Measurements from ENCODE around the gene PRRT3. TPM values are rescaled to one million over a fixed set of nuclear protein-coding genes. Genes with fewer than 3 reads are reported as not detected.

PRRT3 gene
- total and polyA plus RNA-seq, 2 of the 8 experiments (the other 6 are each of a cell fraction or from before 2014, with no cell fraction given): 9.0 to 9.2 TPM

DNA sequence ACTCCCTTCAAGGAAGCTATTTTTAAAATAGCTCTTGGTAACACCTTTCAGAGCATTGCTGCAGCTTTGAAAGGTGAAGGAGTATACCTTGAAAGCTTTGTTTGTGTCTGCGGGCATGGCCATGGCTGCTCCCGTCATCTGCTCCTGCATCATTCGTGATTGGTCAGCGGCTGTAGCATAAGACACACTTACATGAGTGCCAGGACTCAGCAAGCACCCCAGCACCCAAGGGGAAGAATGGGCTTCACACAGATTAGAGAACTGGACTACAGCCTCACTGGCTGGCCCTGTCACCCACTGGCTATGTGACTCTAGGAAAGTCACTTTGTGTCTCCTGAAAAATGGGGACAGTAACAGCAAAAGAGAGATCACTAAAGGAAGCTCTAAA, 17.4 kb upstream of the PRRT3 start (continued):
- no peak for TF ChIP-seq SRF (IDR thresholded peaks at IDR 0.05; ENCODE audit: low read depth, low read length)
- TF ChIP-seq TEAD4 (IDR thresholded peaks at IDR 0.05; ENCODE audit: low read depth, low read length): no peak
- TF ChIP-seq ZNF274 (IDR thresholded peaks at IDR 0.05; ENCODE audit: borderline replicate concordance, extremely low read depth, low read length): no peak
- TF ChIP-seq HDAC6 (IDR thresholded peaks at IDR 0.05; ENCODE audit: low read depth, low read length): no peak

Measured in H1 (cell line).